ENCODE measurements around the gene XRN2.
"Not testable (repeated sequence)": the region's sequence is repeated elsewhere in the genome, so short reads cannot be mapped to it uniquely, and the experiment has no call there.

The XRN2 gene

GRCh38 chr20:21386111-21386510 lies 83.0 kb downstream of the XRN2 start:
- no peak for DNase-seq

DNA sequence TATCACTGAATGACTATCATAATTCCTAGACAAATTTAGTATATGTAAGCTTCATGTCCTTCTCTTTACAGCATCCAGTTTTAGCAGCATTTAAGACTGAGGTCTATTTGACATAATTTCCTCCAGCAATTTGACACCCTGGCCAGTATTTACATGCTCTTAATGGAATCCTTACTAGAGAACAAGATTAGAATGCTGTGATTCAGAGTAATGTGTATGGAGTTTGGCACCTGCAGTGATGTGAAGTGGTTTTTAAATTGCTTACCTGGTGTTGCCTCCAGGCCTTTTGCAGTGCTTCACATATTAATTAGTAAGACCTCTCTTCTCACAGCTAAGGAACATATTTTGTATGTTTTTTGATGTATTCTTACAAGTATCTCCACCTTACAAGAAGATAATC lies 84.4 kb downstream of the XRN2 start:
- no peak for DNase-seq

- DNase-seq, result no peak
Observed at GRCh38 chr20:21388566-21388965, 85.4 kb downstream of the XRN2 start.

- no peak for DNase-seq
Observed at GRCh38 chr20:21389368-21389767, 86.2 kb downstream of the XRN2 start.

GRCh38 chr20:21390768-21391167 lies 87.6 kb downstream of the XRN2 start:
- no peak for DNase-seq

DNA sequence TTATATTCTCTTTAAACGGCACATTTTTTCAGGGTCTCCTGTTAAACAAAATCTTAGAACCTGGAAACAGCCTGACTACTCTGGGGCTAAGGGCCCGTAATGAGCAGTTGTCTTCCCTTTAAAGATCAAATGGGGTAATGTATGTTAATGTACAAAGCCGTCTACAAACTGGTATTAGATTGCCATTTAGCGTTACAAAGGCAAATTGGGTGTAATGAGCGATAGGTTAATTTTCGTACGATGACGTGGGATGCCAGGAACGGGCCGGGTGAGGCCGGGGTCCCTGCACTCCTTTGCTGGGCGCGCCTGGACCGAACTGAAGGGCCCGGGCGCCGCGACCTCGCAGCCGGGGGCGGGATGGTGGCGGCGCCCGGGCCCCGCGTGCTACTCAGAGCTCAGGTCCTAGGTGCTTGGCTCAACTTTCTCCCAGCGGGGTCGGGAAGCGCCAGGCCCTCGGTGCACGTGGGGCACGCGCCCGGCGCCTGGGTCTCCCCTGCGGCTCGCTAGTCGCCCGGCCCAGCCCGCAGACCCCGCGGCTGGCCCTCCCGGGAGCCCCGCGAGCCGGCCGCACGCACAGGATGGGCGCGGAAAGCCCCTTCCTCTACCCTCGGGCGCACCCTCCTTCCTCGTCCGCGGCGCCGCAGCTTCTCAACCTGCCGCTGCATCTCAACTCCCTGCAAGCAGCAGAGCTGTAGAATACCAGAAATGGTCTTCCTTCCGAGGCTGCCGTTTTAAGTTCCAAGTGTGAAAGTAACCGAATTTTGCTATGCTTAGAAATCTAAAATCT lies 88.2 kb downstream of the XRN2 start:
- DNase-seq, result no peak

GRCh38 chr20:21391972-21392352 lies 88.8 kb downstream of the XRN2 start:
- no peak for DNase-seq

DNA sequence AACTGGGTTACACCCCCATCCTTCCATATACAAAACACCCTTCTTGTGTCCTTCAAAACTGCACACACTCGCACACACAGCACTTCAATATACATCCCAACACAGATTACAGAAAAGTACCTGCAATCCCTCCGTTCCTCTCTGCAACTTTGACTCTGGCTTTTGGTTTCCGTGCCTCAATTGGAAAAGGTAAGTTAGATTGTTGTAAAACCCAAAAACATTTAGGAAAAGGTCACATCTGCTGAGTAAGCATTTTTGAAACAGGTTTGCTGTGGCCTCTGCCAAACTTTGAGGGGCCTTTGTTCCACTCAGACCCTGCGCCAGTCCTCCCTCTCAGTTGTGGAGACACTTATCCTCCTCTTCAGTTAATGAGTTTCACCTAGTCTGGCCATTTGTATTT lies 90.0 kb downstream of the XRN2 start:
- no peak for DNase-seq

- DNase-seq, result no peak
Observed at GRCh38 chr20:21393816-21394519, 90.8 kb downstream of the XRN2 start.

DNA sequence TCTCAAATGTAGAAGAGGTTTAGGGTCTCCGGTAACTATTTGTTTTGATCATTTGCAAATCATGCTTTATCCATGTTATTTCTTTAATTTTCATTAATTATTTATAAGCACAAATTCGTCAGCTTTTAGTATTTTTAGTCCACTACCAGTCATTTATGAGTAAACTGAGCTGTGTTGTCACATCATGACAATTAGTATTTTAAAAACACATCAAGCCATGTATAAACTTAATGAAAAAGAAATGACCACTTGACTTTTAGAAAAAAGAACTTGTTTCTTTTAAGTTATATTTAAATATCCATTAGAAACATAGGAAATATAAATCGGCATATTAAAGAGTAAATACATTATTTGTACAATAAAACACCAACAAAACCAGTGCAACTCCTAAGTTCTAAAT lies 91.4 kb downstream of the XRN2 start:
- DNase-seq, result no peak

- DNase-seq, result no peak
Observed at GRCh38 chr20:21395051-21395665, 92.0 kb downstream of the XRN2 start.

- no peak for DNase-seq
Observed at GRCh38 chr20:21395666-21396598, 92.8 kb downstream of the XRN2 start.

GRCh38 chr20:21396599-21397340 lies 93.6 kb downstream of the XRN2 start:
- no peak for DNase-seq

DNA sequence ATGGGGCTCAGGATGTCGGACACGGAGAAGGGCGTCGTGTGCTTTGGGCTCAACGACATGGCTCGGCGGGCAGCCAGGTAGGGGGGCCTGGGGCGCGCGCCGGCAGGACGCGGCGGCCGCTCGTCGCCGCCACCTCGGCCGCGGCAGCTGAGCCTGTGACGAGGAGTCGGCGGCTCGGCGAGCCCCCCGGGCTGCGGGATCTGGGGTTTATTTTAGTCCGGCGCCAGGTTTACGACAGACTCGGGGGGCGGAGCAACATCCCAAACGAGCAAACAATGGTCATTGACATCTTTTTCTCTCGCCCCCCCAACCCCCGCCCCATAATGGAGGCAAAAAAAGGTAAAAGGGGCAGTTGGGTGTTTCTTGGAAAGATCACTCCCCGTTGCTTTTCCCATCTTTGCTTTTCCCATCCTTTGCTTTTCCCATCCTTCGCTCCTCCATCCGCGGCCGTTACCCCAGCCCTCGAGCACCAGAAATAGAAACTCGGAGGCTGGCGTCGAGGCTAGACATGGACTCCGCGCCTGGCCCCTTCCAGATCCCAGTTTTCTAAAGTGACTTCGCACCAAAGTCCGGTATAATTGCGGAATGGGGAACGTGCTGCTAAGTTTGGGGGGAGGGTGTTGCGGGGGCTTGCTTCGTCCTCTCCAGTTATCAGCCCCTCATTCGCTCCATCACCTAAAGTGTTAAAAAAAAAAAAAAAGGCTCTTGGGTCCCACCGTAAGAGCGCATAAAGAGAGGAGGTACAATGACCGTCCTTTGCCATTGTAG lies 94.4 kb downstream of the XRN2 start, which contains the start of gene NKX2-4:
Gene NKX2-4, minus strand, starts transcription at position 186 of the 768 bp plus-strand sequence. Its CDS starts 127 bp downstream, at position 59.
- no peak for DNase-seq

- no peak for DNase-seq
Observed at GRCh38 chr20:21398109-21399004, 95.2 kb downstream of the XRN2 start.

DNA sequence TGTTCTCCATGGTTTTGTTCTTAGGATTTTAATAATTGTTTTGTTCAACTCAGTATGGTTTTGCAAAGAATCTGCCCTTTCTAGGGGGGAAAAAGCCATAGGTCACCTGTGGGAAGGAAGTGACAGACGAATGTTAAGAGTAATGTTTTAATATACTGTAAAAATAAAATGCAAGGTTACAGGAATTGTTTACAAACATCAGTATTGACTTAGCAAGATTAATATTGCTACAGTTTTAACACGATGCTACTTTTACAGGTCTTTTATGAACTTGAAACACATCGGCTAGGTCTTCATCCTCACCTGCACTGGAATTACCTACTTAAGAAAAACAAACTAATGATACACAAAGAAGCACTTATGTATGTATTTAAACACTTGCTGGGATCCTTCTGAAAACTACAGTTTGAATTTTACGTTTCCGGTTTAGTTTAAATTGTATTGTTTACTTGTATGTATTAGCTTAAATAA lies 95.9 kb downstream of the XRN2 start:
- no peak for DNase-seq

GRCh38 chr20:21411725-21412124 lies 108.6 kb downstream of the XRN2 start:
- DNase-seq, result no peak

GRCh38 chr20:21413996-21414395 lies 110.9 kb downstream of the XRN2 start:
- not testable (repeated sequence) for DNase-seq

All from anterior cingulate cortex (tissue), 58 donors.